ENCODE data around the gene CSTPP1.
"Not testable (repeated sequence)": the region's sequence is repeated elsewhere in the genome, so short reads cannot be mapped to it uniquely, and the experiment has no call there.

CSTPP1 gene

DNA sequence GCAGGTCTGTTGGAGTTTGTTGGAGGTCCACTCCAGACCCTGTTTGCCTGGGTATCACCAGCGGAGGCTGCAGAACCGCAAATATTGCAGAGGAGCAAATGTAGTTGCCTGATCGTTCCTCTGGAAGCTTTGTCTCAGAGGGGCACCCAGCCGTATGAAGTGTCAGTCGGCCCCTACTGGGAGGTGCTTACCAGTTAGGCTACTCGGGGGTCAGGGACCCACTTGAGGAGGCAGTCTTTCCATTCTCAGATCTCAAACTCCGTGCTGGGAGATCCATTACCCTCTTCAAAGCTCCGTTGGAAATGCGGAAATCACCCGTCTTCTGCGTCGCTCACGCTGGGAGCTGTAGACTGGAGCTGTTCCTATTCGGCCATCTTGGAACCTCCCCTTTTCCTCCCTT is 61.2 kb downstream of the CSTPP1 start:
- ATAC-seq, result not testable (repeated sequence)

- no peak for ATAC-seq
These were observed 62.7 kb downstream of the CSTPP1 start for GRCh38 chr11:46999217-46999616.

DNA sequence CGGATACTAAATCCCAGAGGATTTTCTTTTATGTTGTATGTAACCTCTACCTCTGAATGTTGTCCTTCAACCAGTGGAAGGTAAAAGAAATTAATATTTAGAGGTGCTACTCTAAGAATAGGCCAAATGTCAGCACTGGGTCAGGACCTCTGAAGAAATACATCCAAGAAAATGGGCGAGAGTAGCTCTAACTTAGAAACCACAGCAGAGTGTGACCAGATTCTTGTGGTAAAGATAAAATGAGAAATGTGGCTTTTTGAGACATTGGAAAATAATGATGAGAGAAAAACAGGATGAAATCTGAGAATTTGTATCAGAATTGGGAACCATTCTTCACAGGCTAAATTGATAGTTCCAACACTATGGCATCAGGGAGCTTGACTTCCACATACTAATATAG is 63.5 kb downstream of the CSTPP1 start:
- no peak for ATAC-seq

GRCh38 chr11:47001781-47002181 is 65.2 kb downstream of the CSTPP1 start:
- ATAC-seq, result no peak

- no peak for ATAC-seq
These were observed 65.8 kb downstream of the CSTPP1 start for GRCh38 chr11:47002390-47002789.

- no peak for ATAC-seq
These were observed 66.8 kb downstream of the CSTPP1 start for GRCh38 chr11:47003180-47003877.

DNA sequence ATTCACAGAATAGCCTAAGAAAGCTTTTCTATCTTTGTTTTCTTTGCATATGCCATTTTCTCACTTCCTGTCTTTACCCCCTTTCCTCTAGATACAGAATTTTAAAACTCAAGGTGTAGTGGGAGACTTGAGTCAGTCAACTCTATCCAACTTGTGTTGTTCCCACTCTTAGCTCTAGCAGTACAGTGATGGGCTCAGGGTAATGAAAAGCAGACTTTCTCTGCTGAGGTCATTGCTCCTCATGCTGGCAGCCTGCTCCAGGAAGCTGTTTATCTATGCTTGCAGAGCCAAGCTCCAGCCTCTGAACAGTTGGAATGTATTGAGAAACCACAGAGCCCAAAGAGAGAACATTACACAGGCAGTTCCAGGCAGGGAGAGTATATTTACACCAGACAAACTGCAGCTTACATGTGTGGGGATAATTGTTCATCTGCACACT is 68.1 kb downstream of the CSTPP1 start:
- no peak for ATAC-seq

DNA sequence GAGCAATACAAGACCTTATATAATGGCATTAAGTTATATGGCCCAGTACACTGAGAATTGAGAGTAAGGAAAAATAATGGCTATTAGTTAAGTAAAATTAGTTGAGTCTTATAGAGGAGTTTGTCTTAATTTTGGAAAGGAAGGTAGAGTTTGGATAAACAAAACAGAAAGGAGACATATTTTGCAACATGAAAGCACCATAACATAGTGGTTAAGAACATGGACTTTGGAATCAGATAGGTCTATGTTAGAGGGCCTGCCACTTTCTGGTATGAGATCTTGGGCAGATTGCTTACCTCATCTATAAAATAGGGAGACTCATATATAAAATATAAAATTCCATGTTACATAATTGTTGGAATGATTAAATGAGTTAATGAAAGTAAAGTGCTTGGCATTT is 68.9 kb downstream of the CSTPP1 start:
- no peak for ATAC-seq

GRCh38 chr11:47007579-47007978 is 71.0 kb downstream of the CSTPP1 start:
- no peak for ATAC-seq

GRCh38 chr11:47010179-47010578 is 73.6 kb downstream of the CSTPP1 start:
- ATAC-seq, result no peak

DNA sequence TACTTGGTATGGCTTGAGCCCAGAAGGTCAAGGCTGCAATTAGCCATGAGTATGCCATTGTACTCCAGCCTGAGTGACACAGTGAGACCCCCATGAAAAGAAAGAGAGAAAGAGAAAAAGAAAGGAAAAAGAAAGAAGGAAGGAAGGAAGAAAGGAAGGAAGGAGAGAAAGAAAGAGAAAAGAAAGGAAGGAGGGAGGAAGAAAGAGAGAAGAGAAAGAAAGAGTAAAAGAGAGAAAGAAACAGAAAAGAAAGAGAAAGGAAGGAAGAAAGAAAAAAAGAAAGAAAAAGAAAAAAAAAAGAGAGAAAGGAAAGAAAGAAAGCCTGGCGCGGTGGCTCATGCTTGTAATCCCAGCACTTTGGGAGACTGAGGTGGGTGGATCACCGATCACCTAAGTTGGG is 77.5 kb downstream of the CSTPP1 start:
- no peak for ATAC-seq

- no peak for ATAC-seq
These were observed 82.1 kb downstream of the CSTPP1 start for GRCh38 chr11:47018637-47019036.

DNA sequence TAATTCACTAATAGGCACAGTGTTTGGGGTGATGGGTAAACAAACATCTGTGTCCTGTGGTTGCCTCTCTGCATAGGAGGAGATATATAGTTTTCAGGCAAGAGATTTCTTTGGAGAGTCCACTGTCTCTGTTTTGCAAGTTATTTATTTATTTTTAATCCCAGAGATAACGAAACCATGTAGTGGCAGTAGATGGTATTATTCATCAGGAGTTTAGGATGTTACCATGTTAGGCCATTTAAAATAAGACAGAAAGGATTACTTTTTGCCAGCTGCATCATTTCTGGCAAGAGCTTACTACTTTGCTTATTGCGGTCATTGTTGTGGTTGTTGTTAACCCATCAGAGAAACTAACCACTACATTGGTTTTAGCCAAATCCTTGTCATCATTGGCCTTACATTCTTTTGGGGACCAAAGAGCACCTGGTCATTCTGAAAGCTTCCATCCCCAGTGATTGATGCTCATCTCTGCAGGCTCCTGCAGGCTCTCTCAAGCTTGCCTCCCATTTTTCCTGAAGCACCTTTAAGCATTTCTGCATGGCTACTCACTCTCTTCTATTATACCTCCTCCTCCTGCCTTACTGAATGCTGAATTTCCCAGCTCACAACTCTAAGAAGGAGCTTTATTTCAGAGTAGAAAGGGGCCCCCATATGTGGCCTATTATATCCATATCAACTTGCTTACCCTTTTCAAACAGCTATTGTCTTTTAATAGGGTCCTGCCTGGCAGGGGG is 84.4 kb downstream of the CSTPP1 start:
- no peak for ATAC-seq

GRCh38 chr11:47021527-47021818 is 84.9 kb downstream of the CSTPP1 start:
- ATAC-seq, result no peak

DNA sequence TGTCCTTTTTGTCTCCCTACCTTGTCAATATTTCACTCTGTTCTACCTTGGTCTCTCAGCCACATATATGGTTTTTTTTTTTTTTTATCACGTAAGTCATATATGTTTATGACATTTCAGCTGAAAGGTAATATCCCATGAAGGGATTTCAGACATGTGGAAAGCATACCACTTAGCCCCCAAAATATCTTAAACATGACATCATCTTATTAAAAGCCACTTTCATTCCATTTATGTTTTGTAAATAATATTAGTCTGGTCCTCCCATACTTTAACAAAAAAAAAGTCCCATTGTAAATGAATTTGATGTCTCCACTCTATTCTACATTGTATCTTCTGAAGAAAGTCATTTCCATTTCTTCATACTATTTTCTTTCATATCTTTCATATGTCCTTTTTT is 85.4 kb downstream of the CSTPP1 start:
- ATAC-seq, result no peak

GRCh38 chr11:47028195-47029093 is 91.9 kb downstream of the CSTPP1 start:
- no peak for ATAC-seq

DNA sequence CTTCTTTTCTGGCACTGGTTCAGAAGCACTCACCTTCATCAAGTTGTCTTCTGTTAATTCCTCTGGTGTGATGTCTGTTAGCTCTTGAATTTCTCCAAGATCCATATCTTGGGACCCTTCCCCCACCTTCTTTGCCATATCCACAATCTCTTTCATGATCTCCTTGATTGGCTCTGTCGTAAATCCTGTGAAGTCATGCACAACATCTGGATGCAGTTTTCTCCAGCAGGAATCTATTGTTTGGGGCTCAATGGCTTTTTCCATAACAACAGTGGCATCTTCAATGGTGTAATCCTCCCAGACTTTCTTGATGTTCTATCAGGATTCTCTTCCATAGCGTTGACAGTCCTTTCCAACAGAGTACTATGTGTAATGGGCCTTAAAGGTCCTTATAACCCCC is 96.9 kb downstream of the CSTPP1 start:
- no peak for ATAC-seq

DNA sequence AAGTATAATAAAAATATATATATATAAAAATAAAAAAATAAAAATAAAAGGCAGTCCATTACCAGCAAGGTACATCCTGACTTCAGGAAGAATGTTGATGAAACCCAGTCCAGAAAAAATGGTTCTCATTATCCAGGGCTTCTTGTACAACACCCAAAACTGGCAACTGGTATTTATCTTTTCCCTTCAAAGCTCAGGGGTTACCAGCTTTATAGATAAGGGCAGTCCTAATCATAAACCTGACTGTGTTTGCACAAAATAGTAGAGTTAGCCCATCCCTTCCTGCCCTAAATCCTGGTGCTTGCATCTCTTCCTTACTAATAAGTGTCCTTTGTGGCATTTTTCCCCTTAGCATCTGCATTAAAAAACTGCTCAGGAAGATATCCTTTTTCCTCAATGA is 97.5 kb downstream of the CSTPP1 start:
- no peak for ATAC-seq

DNA sequence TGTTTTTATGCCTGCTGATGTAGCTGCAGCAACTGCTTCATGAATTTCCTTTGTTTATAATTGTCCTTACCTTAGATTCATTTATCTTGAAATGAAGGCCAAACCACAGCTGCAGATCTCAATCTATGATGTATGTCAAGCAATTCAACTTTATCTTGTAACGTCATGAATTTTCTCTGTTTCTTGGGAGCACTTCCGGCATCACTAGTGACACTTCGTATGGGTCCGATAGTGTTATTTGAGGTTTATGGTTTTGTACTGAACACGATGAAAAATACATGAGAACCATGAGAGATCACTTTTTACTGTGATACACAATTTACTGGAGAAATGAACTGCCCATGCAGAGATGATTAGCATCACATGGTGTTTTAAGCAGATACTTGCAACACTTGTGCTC is 98.5 kb downstream of the CSTPP1 start:
- no peak for ATAC-seq

- no peak for ATAC-seq
These were observed 107.6 kb downstream of the CSTPP1 start for GRCh38 chr11:47044119-47044518.

- no peak for ATAC-seq
These were observed 111.4 kb downstream of the CSTPP1 start for GRCh38 chr11:47047972-47048371.

- no peak for ATAC-seq
These were observed 113.7 kb downstream of the CSTPP1 start for GRCh38 chr11:47050284-47050683.

DNA sequence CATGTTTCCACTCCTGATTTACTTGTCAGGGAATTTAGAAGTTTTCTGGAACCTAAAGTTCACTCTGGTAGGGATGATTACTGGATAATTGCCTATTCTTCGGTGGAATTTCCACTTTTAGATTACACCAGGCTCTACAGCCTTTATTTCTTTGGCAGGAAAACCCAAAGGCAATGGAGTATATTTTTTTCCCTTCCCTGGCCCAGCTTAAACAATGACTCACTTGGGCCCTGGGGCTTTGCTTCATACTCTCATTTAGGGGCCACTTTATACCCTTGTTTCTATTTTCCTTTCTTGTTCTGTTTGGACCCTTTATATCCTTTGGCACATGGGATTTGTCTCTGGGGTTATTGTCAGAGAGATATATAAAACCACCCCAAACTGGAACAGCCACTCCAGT is 114.7 kb downstream of the CSTPP1 start:
- ATAC-seq, result no peak

GRCh38 chr11:47052165-47052564 is 115.6 kb downstream of the CSTPP1 start:
- no peak for ATAC-seq

Data from activated CD4-positive, CD25-positive, alpha-beta regulatory T cell treated with anti-CD3 and anti-CD28 coated beads, Interleukin-2, amount 50 U/mL, for 24 hours (primary cell).